Measurements from ENCODE around the gene IFI27L1.

- TF ChIP-seq CTCF (IDR thresholded peaks at IDR 0.05), result no peak
- no peak for TF ChIP-seq EP300 (IDR thresholded peaks at IDR 0.05)
- no peak for TF ChIP-seq POLR2A (IDR thresholded peaks at IDR 0.05)
- no peak for TF ChIP-seq POLR2AphosphoS5 (IDR thresholded peaks at IDR 0.05)
Measured at GRCh38 chr14:94059998-94060397, 21.1 kb upstream of the IFI27L1 start.

Measured in upper lobe of left lung (tissue), 4 donors.